HEK293T (cell line): Measurements from ENCODE around the gene SPATA1.

Source experiments
- CTCF ChIA-PET: fragments of 350-600 bp; formaldehyde crosslinking; extraction: SDS; loops from one replicate; lab custom pipeline; 2021; ENCODE audit warnings: antibody characterized with exemption, inconsistent platforms; lab: Yijun Ruan, JAX
- POLR2A ChIA-PET: fragments of 350-600 bp; formaldehyde crosslinking; extraction: SDS; loops from one replicate; lab custom pipeline; 2020; ENCODE audit warnings: antibody characterized with exemption, inconsistent platforms; lab: Yijun Ruan, JAX
- DNase-seq: peaks from one replicate; pipeline ENCODE4 v3.0.0; 2012; ENCODE audit warnings: mixed read lengths; ENCODE audit errors: extremely low spot score
- ARNT ChIP-seq: fragments of 450-650 bp; IDR thresholded peaks from 2 replicates; pipeline ENCODE4 v1.6.1; 2017; ENCODE audit warnings: mild to moderate bottlenecking
- BHLHE40 ChIP-seq: fragments of 450-650 bp; IDR thresholded peaks from 2 replicates; pipeline ENCODE4 v1.6.1; 2016; ENCODE audit warnings: mild to moderate bottlenecking, moderate library complexity, borderline replicate concordance
- CTBP1 ChIP-seq: fragments of 450-650 bp; IDR thresholded peaks from 2 replicates; pipeline ENCODE4 v1.6.1; 2016; ENCODE audit warnings: borderline replicate concordance
- ELF4 ChIP-seq: fragments of 450-650 bp; IDR thresholded peaks from 2 replicates; pipeline ENCODE4 v1.6.1; 2017; ENCODE audit warnings: antibody characterized with exemption
- FOXA1 ChIP-seq: fragments of 450-650 bp; IDR thresholded peaks from 2 replicates; pipeline ENCODE4 v1.6.1; 2016; ENCODE audit warnings: mild to moderate bottlenecking
- FOXK2 ChIP-seq: fragments of 450-650 bp; IDR thresholded peaks from 2 replicates; pipeline ENCODE4 v1.6.1; 2016; ENCODE audit warnings: mild to moderate bottlenecking
- FOXM1 ChIP-seq: fragments of 450-650 bp; IDR thresholded peaks from 2 replicates; pipeline ENCODE4 v1.6.1; 2017; ENCODE audit warnings: mild to moderate bottlenecking, borderline replicate concordance
- HDGF ChIP-seq: fragments of 450-650 bp; IDR thresholded peaks from 2 replicates; pipeline ENCODE4 v1.6.1; 2017; ENCODE audit warnings: antibody characterized with exemption, borderline replicate concordance
- L3MBTL2 ChIP-seq: fragments of 450-650 bp; conservative IDR thresholded peaks from 2 replicates; pipeline ENCODE4 v1.6.1; 2016; ENCODE audit warnings: mild to moderate bottlenecking
- LEF1 ChIP-seq: fragments of 450-650 bp; IDR thresholded peaks from 2 replicates; pipeline ENCODE4 v1.6.1; 2017; ENCODE audit warnings: mild to moderate bottlenecking, borderline replicate concordance
- NFRKB ChIP-seq: fragments of 450-650 bp; IDR thresholded peaks from 2 replicates; pipeline ENCODE4 v1.6.1; 2016; ENCODE audit warnings: mild to moderate bottlenecking, moderate library complexity
- SP1 ChIP-seq: fragments of 450-650 bp; IDR thresholded peaks from 2 replicates; pipeline ENCODE4 v1.6.1; 2017
- SUZ12 ChIP-seq: fragments of 450-650 bp; IDR thresholded peaks from 2 replicates; pipeline ENCODE4 v1.6.1; 2016; ENCODE audit warnings: mild to moderate bottlenecking
- TARDBP ChIP-seq: fragments of 450-650 bp; IDR thresholded peaks from 2 replicates; pipeline ENCODE4 v1.6.1; 2016
- ZNF384 ChIP-seq: fragments of 450-650 bp; IDR thresholded peaks from 2 replicates; pipeline ENCODE4 v1.6.1; 2016
- TF ChIP-seq, protein P1 (sequence below): fragments of 450-650 bp; IDR thresholded peaks from 2 replicates; pipeline ENCODE4 v1.6.1; 2016

The SPATA1 gene

DNA sequence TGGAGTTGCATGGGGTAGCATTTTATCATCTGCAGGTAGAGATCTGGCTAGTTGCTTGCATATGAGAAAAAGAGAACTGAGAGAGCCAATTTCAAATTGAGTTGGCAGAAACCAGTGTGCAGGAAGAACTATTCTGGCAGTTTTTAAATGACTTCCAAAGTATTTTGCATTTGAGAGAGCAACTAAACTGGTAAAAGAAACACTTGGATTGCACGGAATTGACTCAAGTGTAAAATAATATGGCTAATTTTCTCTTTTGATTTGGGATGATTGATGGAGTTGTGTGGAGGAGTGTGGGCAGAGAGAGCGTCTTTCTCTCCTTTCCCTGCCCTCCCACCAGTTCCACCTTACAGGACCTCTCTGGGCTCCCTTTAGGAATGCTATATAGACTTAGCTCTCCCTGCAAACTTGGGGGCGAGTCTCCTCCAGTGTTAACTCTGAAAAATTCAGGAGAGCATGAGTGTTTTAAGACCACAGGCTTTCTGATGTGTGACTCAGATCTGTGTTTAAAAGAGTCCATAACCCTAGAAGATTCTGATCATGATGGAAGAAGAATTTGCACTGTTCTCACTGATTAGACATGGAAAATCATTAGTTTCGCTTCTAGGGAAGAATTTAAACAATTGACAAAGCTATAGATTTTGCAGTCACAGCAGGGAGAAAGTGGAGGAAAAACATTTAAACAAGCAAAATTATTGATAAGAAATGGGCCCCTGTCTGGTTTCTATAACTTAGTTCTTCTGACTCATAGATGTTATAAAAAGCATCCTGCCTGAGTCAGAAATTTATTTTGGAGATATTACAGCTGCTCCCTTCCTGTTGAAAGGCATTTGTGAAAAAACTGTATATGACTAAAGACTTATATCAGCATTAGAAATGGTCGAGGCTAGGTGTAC is 92.9 kb downstream of the SPATA1 start:
- ChIA-PET CTCF (no interaction called here), POLR2A (no interaction called here)
- TF ChIP-seq NFRKB: no peak
- TF ChIP-seq ARNT: no peak
- TF ChIP-seq, protein P1, sequence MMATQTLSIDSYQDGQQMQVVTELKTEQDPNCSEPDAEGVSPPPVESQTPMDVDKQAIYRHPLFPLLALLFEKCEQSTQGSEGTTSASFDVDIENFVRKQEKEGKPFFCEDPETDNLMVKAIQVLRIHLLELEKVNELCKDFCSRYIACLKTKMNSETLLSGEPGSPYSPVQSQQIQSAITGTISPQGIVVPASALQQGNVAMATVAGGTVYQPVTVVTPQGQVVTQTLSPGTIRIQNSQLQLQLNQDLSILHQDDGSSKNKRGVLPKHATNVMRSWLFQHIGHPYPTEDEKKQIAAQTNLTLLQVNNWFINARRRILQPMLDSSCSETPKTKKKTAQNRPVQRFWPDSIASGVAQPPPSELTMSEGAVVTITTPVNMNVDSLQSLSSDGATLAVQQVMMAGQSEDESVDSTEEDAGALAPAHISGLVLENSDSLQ: no peak
- TF ChIP-seq BHLHE40: no peak
- TF ChIP-seq HDGF: no peak
- TF ChIP-seq SUZ12: no peak
- TF ChIP-seq TARDBP: no peak
- no peak for TF ChIP-seq ELF4
- TF ChIP-seq ZNF384: no peak
- TF ChIP-seq LEF1: no peak
- no peak for TF ChIP-seq FOXA1
- no peak for TF ChIP-seq L3MBTL2
- no peak for DNase-seq

DNA sequence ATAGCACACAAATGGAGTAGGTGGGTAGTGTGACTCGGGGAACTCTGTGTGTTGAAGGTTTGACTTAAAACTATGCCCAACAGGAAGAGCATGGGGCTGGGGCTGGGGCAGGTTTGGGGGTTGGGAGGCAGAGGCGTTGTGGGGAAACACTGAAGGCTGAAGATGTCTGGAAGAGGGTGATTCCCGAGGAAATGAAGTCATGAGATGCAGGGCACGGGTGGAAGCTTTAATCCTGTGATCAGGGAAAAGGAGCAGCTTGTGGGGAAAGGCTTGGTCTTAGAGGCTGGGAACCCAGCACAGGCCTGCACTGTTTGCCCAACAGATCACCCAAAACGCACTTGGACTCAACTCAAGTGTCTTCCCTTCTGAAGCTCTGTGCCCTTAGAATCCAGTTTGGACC is 94.6 kb downstream of the SPATA1 start:
- CTCF ChIA-PET: no interaction called here
- no peak for DNase-seq
- POLR2A ChIA-PET: no interaction called here
- TF ChIP-seq FOXK2 (no peak), CTBP1 (no peak), FOXM1 (no peak)

DNA sequence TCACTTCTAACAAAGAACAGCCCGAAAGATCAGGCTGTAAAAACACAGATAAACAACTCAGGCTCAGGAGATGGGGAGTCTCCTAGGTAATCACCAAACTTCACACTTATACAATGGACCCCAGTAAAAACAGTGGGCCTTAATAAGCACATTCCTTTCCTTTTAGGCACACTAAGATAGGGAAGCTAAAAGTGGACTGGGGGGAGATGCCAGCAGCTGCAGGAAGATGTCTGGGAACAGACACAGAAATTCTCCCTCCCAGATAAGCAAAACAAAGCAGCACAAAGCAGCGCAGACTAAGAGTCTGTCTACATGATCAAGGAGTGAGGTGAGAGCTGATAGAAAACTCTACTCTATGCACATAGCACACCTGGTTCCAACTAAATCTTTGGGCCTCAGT is 97.0 kb downstream of the SPATA1 start:
- TF ChIP-seq SUZ12 (no peak), HDGF (no peak), ZNF384 (no peak), ELF4 (no peak), FOXA1 (no peak), L3MBTL2 (no peak), TARDBP (no peak), BHLHE40 (no peak), FOXM1 (no peak), ARNT (no peak), FOXK2 (no peak), NFRKB (no peak), SP1 (no peak), LEF1 (no peak), CTBP1 (no peak)
- TF ChIP-seq, protein P1: no peak
- DNase-seq: no peak
- ChIA-PET POLR2A (interaction anchor here (2.8 kb wide), 1 partner anchor 30 kb away, joined by 9 read pairs; the partner anchor contains the start of gene CTBS), CTCF (interaction anchor here (0.5 to 1.8 kb wide), 4 partner anchors 43 to 256 kb away, joined by 4 to 6 read pairs (median 4); no protein-coding TSS in a partner anchor)

DNA sequence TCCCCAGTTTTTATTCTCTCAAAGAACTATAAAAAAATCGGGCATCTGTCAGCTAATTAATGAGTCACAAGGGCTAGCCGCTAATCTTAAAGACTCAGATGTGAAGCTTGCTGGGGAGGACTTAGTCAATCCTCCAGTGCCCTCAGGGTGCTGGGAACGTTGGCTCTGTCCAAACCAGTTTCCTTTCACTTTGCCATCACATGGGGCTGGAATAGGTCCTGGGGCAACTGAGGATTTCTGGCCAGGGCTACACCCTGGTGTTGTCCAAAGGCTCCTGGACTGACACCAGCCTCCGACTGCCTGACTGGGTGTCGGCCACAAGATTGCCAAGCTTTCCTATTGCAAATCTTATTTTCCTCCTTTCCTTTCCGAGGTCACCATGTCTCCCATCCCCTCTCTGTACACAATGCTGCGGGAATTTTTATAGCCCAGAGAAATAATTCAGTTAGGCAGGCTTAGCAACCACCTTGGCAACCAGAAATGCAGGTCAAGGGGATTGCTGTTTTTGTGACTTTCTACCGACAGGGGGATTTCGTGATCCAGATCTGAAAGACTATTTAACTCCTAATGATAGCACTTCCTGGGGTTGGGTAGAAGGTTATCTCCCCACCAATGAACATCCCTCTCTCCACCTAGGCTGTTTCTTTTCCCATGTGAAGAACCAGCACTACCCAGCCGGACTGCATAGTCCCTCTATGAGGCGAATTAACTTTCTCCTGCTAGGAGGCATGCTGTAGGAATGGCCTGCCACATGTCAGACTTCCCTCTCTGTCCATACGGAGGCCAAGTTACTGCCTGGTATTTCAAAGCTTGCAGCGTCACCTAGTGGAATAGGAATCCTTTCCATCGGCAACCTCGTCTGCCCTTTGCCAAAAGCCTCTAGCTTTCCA is 98.0 kb downstream of the SPATA1 start:
- ChIA-PET POLR2A (interaction anchor here (1.1 to 2.8 kb wide), 2 partner anchors 31 to 100 kb away, joined by 3 to 9 read pairs; partner anchors contain the start of gene CTBS), CTCF (interaction anchor here (0.5 to 1.8 kb wide), 22 partner anchors 12 to 695 kb away, joined by 3 to 7 read pairs (median 3); no protein-coding TSS in a partner anchor)
- DNase-seq: peak; percentile 71
- no peak for TF ChIP-seq HDGF
- peak; percentile 82 for TF ChIP-seq L3MBTL2

DNA sequence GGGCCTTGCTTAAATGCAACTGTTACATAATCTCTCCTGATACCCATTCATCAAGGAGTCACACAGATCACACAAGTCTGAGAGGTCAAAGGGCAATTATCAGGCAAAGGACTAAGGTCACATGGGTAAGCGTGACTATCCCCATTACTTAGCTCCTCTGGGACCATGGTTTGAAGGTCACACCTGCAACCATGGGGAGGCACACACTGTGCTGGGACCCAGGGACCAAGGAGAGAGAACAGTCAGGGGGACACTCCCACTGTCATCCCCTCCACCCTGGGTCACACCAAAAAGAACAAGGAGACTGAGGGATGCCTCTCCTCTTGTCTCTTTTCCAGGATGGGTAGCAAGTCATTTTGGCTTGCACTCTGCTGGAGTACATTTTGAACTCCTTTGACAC is 99.0 kb downstream of the SPATA1 start:
- CTCF ChIA-PET: interaction anchor here (0.6 to 1.3 kb wide), 16 partner anchors 15 to 696 kb away, joined by 3 to 7 read pairs (median 3); no protein-coding TSS in a partner anchor
- TF ChIP-seq HDGF (no peak), SUZ12 (no peak), FOXM1 (no peak), TARDBP (no peak), NFRKB (no peak), ELF4 (no peak), SP1 (no peak), BHLHE40 (no peak), FOXA1 (no peak), FOXK2 (no peak)
- DNase-seq: no peak
- POLR2A ChIA-PET: interaction anchor here (2.8 kb wide), 1 partner anchor 32 kb away, joined by 9 read pairs; the partner anchor contains the start of gene CTBS

DNA sequence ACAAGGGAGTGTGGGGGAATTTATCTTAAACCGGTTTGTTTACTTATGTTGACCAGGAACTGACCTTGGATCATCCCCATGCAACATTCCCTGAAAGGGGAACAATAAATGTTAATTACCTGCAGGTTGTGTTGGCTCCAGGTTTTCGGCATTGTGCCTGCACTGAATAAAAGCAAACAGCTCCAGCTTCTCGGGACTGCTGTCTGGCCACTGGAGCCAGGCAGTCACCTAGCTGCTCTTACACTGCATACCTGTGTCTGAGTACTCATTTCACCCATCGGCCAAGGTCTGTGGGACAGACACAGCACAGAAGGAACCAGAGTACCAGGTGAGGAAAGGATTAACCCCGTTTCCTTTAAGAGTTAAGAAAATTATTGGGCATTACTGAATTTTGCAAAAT is 100.8 kb downstream of the SPATA1 start:
- no peak for DNase-seq
- ChIA-PET CTCF (interaction anchor here (0.6 to 1.6 kb wide), 5 partner anchors 13 to 338 kb away, joined by 3 to 5 read pairs (median 3); no protein-coding TSS in a partner anchor), POLR2A (no interaction called here)
- TF ChIP-seq NFRKB: no peak
- no peak for TF ChIP-seq ARNT

DNA sequence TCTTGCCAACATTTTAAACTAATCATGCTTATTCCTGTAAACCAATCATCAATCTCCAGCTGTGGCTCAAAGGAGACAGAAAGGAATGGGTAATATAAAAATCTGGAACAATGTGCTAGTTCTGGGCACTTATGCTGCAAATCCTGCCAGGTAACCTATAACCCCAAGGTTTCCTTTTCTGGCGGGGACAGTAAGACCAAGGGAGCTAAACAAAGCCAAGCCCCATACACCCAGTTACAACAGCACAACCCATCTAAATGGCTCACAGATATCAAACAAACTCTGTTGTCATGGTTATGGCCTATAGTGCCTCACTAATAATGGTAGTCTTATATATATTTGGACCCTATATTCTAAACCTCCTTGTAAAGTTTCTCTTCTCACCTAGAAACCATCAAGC is 104.9 kb downstream of the SPATA1 start:
- TF ChIP-seq NFRKB: no peak
- no peak for TF ChIP-seq BHLHE40
- no peak for TF ChIP-seq ELF4
- TF ChIP-seq FOXM1: no peak
- TF ChIP-seq FOXA1: no peak
- no peak for TF ChIP-seq SP1
- ChIA-PET POLR2A (no interaction called here), CTCF (interaction anchor here (0.6 kb wide), 1 partner anchor 282 kb away, joined by 3 read pairs; no protein-coding TSS in a partner anchor)
- no peak for DNase-seq
